GM18507 (cell line): ENCODE measurements around the gene NUP210.

Experiments
- DNase-seq: peaks from one replicate; pipeline ENCODE4 v3.0.0; 2011; ENCODE audit warnings: low read depth; ENCODE audit not compliant: insufficient read length; ENCODE audit errors: extremely low spot score
- FAIRE-seq: peaks from 2 replicates; lab custom pipeline; 2011; peaks lifted over from hg19 to GRCh38; lab: Jason Lieb, UNC

Gene NUP210

GRCh38 chr3:13336592-13336991, 83.5 kb downstream of the NUP210 start:
- no peak for FAIRE-seq

GRCh38 chr3:13335503-13335902, 84.6 kb downstream of the NUP210 start:
- no peak for FAIRE-seq
- no peak for DNase-seq

More at GRCh38 chr3:13336592-13336991, 83.5 kb downstream of the NUP210 start:
- DNase-seq = no peak

- no peak for FAIRE-seq
- no peak for DNase-seq
These were observed 85.1 kb downstream of the NUP210 start for GRCh38 chr3:13335059-13335458.

GRCh38 chr3:13333236-13333897, 86.8 kb downstream of the NUP210 start:
- FAIRE-seq = no peak
- no peak for DNase-seq

GRCh38 chr3:13332740-13333139, 87.4 kb downstream of the NUP210 start:
- FAIRE-seq (no peak), DNase-seq (no peak)

GRCh38 chr3:13332158-13332557, 88.0 kb downstream of the NUP210 start:
- peak; percentile 99 for FAIRE-seq
- DNase-seq = peak; percentile 60

- DNase-seq = no peak
- no peak for FAIRE-seq
These were observed 90.4 kb downstream of the NUP210 start for GRCh38 chr3:13329746-13330145.

GRCh38 chr3:13325892-13326443, 94.2 kb downstream of the NUP210 start:
- DNase-seq (no peak), FAIRE-seq (no peak)

GRCh38 chr3:13324835-13325501, 95.2 kb downstream of the NUP210 start:
- no peak for DNase-seq
- FAIRE-seq = peak; percentile 64

GRCh38 chr3:13323822-13324221, 96.3 kb downstream of the NUP210 start:
- DNase-seq (no peak), FAIRE-seq (no peak)

GRCh38 chr3:13322324-13322723, 97.8 kb downstream of the NUP210 start:
- FAIRE-seq = no peak
- no peak for DNase-seq

GRCh38 chr3:13319564-13320220, 100.4 kb downstream of the NUP210 start:
- no peak for FAIRE-seq
- DNase-seq = no peak

- DNase-seq = no peak
- no peak for FAIRE-seq
These were observed 101.3 kb downstream of the NUP210 start for GRCh38 chr3:13318626-13319470.

- FAIRE-seq (no peak), DNase-seq (no peak)
These were observed 102.4 kb downstream of the NUP210 start for GRCh38 chr3:13317596-13318320.

- FAIRE-seq = no peak
- DNase-seq = no peak
These were observed 103.5 kb downstream of the NUP210 start for GRCh38 chr3:13316603-13317002.

- DNase-seq (no peak), FAIRE-seq (no peak)
These were observed 105.2 kb downstream of the NUP210 start for GRCh38 chr3:13314877-13315276.

- FAIRE-seq (no peak), DNase-seq (no peak)
These were observed 106.3 kb downstream of the NUP210 start for GRCh38 chr3:13313813-13314212.

- FAIRE-seq (no peak), DNase-seq (no peak)
These were observed 111.1 kb downstream of the NUP210 start for GRCh38 chr3:13309004-13309403.

- FAIRE-seq (peak; percentile 66), DNase-seq (peak; percentile 23)
These were observed 111.7 kb downstream of the NUP210 start for GRCh38 chr3:13308380-13308801.
